ENCODE measurements around the gene ADAMTS13. TPM values are rescaled to one million over a fixed set of nuclear protein-coding genes. Genes with fewer than 3 reads are reported as not detected.

Gene ADAMTS13
- total and polyA plus RNA-seq, 4 donors, result 6.5 to 13.3 (median 10.4) TPM

GRCh38 chr9:133386338-133386737 lies 35.8 kb upstream of the ADAMTS13 start:
- 90% methylated on average over 13 of the region's 13 CpGs for WGBS
- TF ChIP-seq JUND (IDR thresholded peaks at IDR 0.05), result no peak
- no peak for TF ChIP-seq CTCF (IDR thresholded peaks at IDR 0.05; ENCODE audit: low read depth, low read length, missing input control)
- TF ChIP-seq FOXA1 (IDR thresholded peaks at IDR 0.05), result no peak
- no peak for TF ChIP-seq EGR1 (IDR thresholded peaks at IDR 0.05; ENCODE audit: low read depth in 2 of 2)
- TF ChIP-seq MAX (IDR thresholded peaks at IDR 0.05), result no peak
- no peak for TF ChIP-seq NR2F2 (IDR thresholded peaks at IDR 0.05)
- TF ChIP-seq GABPA (IDR thresholded peaks at IDR 0.05 in 1 of 2, conservative IDR thresholded peaks at IDR 0.05 in 1 of 2), result no peak
- TF ChIP-seq ATF3 (IDR thresholded peaks at IDR 0.05), result no peak
- TF ChIP-seq REST (IDR thresholded peaks at IDR 0.05), result no peak
- TF ChIP-seq RXRA (IDR thresholded peaks at IDR 0.05), result no peak
- TF ChIP-seq ZBTB33 (IDR thresholded peaks at IDR 0.05), result no peak
- no peak for TF ChIP-seq HNF4G (IDR thresholded peaks at IDR 0.05)
- TF ChIP-seq TAF1 (conservative IDR thresholded peaks at IDR 0.05), result no peak
- DNase-seq (ENCODE audit: low spot score), result no peak
- Histone ChIP-seq H3K9ac (ENCODE audit: low read depth in 1 of 2, low read length in 2 of 2) (no peak overlapping the region), H3K4me3 (ENCODE audit: low read depth in 1 of 3, low read length in 3 of 3) (no peak overlapping the region), H3K27me3 (ENCODE audit: control insufficient read depth in 4 of 4, insufficient read depth in 4 of 4, low read length in 3 of 4) (no peaks in the 10 kb centered on the region), H3K9me3 (ENCODE audit: control insufficient read depth in 4 of 4, low read length in 3 of 4) (no peaks in the 10 kb centered on the region), H3K27ac (ENCODE audit: low read depth in 1 of 2, low read length in 2 of 2) (no peak overlapping the region), H3K36me3 (ENCODE audit: control insufficient read depth in 4 of 4, insufficient read depth in 3 of 4, low read depth in 1 of 4, low read length in 3 of 4) (no peaks in the 10 kb centered on the region), H3K4me1 (ENCODE audit: control insufficient read depth in 4 of 4, insufficient read depth in 4 of 4, low read length in 3 of 4) (no peaks in the 10 kb centered on the region)

- no peaks in the 10 kb centered on the region for H3K4me1 ChIP-seq (ENCODE audit: control insufficient read depth in 4 of 4, insufficient read depth in 4 of 4, low read length in 3 of 4)
- H3K4me3 ChIP-seq (ENCODE audit: low read depth in 1 of 3, low read length in 3 of 3), result no peak overlapping the region
- H3K9me3 ChIP-seq (ENCODE audit: control insufficient read depth in 4 of 4, low read length in 3 of 4), result no peaks in the 10 kb centered on the region
- DNase-seq (ENCODE audit: low spot score), result no peak
- 87% methylated on average over 9 of the region's 9 CpGs for WGBS
- no peak overlapping the region for H3K27ac ChIP-seq (ENCODE audit: low read depth in 1 of 2, low read length in 2 of 2)
- H3K27me3 ChIP-seq (ENCODE audit: control insufficient read depth in 4 of 4, insufficient read depth in 4 of 4, low read length in 3 of 4), result no peaks in the 10 kb centered on the region
- no peaks in the 10 kb centered on the region for H3K36me3 ChIP-seq (ENCODE audit: control insufficient read depth in 4 of 4, insufficient read depth in 3 of 4, low read depth in 1 of 4, low read length in 3 of 4)
- H3K9ac ChIP-seq (ENCODE audit: low read depth in 1 of 2, low read length in 2 of 2), result no peak overlapping the region
- no peak for TF ChIP-seq NR2F2 (IDR thresholded peaks at IDR 0.05)
- TF ChIP-seq YY1 (IDR thresholded peaks at IDR 0.05), result no peak
- TF ChIP-seq HNF4G (IDR thresholded peaks at IDR 0.05), result no peak
- no peak for TF ChIP-seq MAX (IDR thresholded peaks at IDR 0.05)
- no peak for TF ChIP-seq REST (IDR thresholded peaks at IDR 0.05)
- TF ChIP-seq ZBTB33 (IDR thresholded peaks at IDR 0.05), result no peak
- TF ChIP-seq TAF1 (conservative IDR thresholded peaks at IDR 0.05), result no peak
- TF ChIP-seq RAD21 (IDR thresholded peaks at IDR 0.05), result no peak
- no peak for TF ChIP-seq FOXA1 (IDR thresholded peaks at IDR 0.05)
- no peak for TF ChIP-seq JUND (IDR thresholded peaks at IDR 0.05)
- TF ChIP-seq EGR1 (IDR thresholded peaks at IDR 0.05; ENCODE audit: low read depth in 2 of 2), result no peak
- TF ChIP-seq ATF3 (IDR thresholded peaks at IDR 0.05), result no peak
- TF ChIP-seq HNF4A (conservative IDR thresholded peaks at IDR 0.05), result no peak
Observed at GRCh38 chr9:133387680-133388079, 34.5 kb upstream of the ADAMTS13 start.

Data from liver (tissue), 9 donors.